ENCODE measurements around the gene EPC2.

DNA sequence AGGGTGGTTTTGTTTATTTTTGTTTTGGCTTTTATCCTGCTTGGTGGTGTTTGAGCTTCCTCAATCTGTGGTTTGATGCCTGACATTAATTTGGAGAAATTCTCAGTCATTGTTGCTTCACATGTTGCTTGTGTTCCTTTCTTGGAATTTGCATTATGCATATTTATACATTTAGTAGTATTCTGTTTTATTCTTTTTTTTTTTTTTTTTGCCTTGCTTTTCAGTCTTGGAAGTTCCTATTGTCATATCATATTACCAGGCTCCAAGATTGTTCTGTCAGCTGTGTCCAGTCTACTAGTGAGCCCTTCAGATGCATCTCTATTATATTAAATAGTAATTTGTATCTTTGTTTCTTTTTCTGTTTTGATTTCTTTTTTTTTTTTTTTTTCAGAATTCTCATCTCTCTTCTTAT lies 77.0 kb downstream of the EPC2 start:
- TF ChIP-seq, protein P1, sequence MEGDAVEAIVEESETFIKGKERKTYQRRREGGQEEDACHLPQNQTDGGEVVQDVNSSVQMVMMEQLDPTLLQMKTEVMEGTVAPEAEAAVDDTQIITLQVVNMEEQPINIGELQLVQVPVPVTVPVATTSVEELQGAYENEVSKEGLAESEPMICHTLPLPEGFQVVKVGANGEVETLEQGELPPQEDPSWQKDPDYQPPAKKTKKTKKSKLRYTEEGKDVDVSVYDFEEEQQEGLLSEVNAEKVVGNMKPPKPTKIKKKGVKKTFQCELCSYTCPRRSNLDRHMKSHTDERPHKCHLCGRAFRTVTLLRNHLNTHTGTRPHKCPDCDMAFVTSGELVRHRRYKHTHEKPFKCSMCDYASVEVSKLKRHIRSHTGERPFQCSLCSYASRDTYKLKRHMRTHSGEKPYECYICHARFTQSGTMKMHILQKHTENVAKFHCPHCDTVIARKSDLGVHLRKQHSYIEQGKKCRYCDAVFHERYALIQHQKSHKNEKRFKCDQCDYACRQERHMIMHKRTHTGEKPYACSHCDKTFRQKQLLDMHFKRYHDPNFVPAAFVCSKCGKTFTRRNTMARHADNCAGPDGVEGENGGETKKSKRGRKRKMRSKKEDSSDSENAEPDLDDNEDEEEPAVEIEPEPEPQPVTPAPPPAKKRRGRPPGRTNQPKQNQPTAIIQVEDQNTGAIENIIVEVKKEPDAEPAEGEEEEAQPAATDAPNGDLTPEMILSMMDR (IDR thresholded peaks at IDR 0.05), result no peak
- TF ChIP-seq TEAD4 (IDR thresholded peaks at IDR 0.05; ENCODE audit: borderline replicate concordance, insufficient read depth), result no peak
- TF ChIP-seq USF1 (IDR thresholded peaks at IDR 0.05; ENCODE audit: borderline replicate concordance, low read depth), result no peak
- TF ChIP-seq RCOR1 (IDR thresholded peaks at IDR 0.05; ENCODE audit: low read length), result no peak
- TF ChIP-seq POLR2AphosphoS5 (IDR thresholded peaks at IDR 0.05; ENCODE audit: low read depth, low read length), result no peak
- no peak for TF ChIP-seq SIN3A (IDR thresholded peaks at IDR 0.05; ENCODE audit: borderline replicate concordance, low read depth, low read length)
- TF ChIP-seq NRF1 (IDR thresholded peaks at IDR 0.05; ENCODE audit: low read depth, low read length), result no peak
- TF ChIP-seq PBX3 (IDR thresholded peaks at IDR 0.05), result no peak
- TF ChIP-seq, protein P2, sequence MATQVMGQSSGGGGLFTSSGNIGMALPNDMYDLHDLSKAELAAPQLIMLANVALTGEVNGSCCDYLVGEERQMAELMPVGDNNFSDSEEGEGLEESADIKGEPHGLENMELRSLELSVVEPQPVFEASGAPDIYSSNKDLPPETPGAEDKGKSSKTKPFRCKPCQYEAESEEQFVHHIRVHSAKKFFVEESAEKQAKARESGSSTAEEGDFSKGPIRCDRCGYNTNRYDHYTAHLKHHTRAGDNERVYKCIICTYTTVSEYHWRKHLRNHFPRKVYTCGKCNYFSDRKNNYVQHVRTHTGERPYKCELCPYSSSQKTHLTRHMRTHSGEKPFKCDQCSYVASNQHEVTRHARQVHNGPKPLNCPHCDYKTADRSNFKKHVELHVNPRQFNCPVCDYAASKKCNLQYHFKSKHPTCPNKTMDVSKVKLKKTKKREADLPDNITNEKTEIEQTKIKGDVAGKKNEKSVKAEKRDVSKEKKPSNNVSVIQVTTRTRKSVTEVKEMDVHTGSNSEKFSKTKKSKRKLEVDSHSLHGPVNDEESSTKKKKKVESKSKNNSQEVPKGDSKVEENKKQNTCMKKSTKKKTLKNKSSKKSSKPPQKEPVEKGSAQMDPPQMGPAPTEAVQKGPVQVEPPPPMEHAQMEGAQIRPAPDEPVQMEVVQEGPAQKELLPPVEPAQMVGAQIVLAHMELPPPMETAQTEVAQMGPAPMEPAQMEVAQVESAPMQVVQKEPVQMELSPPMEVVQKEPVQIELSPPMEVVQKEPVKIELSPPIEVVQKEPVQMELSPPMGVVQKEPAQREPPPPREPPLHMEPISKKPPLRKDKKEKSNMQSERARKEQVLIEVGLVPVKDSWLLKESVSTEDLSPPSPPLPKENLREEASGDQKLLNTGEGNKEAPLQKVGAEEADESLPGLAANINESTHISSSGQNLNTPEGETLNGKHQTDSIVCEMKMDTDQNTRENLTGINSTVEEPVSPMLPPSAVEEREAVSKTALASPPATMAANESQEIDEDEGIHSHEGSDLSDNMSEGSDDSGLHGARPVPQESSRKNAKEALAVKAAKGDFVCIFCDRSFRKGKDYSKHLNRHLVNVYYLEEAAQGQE (IDR thresholded peaks at IDR 0.05; ENCODE audit: low read depth, low read length), result no peak
- no peak for TF ChIP-seq TAF1 (IDR thresholded peaks at IDR 0.05; ENCODE audit: borderline replicate concordance, low read depth, low read length)
- no peak for TF ChIP-seq RFX5 (IDR thresholded peaks at IDR 0.05; ENCODE audit: low read length)
- no peak for TF ChIP-seq FOXJ3 (CRISPR knock-in tag; IDR thresholded peaks at IDR 0.05)
- no peak for TF ChIP-seq SMC3 (IDR thresholded peaks at IDR 0.05; ENCODE audit: low read depth, low read length)
- TF ChIP-seq RAD21 (IDR thresholded peaks at IDR 0.05; ENCODE audit: low read length), result no peak
